Stimulated activated effector memory CD8-positive, alpha-beta T cell treated with anti-CD3 and anti-CD28 coated beads, Interleukin-12 subunit alpha, Interleukin-12 subunit beta, amount 100 ng/mL, for 72 hours (primary cell): ENCODE data around the gene NNT.
"Not testable (repeated sequence)": the region's sequence is repeated elsewhere in the genome, so short reads cannot be mapped to it uniquely, and the experiment has no call there.

Source experiments
- ATAC-seq: fragments of 150-1000 bp; cut with Tn5 transposase; 2 replicates; pipeline ENCODE4 v1.10.0; 2021
- DNase-seq, 2 donors: peaks; one replicate each; pipeline ENCODE4 v3.0.0; 2021 to 2022; ENCODE audit warnings: low spot score in 2 of 2
- H3K27ac Mint-ChIP-seq: one replicate; pipeline ENCODE4 v1.8.0; 2022; ENCODE audit warnings: mild to moderate bottlenecking, mixed read lengths
- H3K36me3 Mint-ChIP-seq: one replicate; pipeline ENCODE4 v1.8.0; 2022; ENCODE audit warnings: mild to moderate bottlenecking, mixed read lengths
- H3K4me1 Mint-ChIP-seq: one replicate; pipeline ENCODE4 v1.8.0; 2022; ENCODE audit warnings: mixed read lengths
- H3K4me3 Mint-ChIP-seq: one replicate; pipeline ENCODE4 v1.8.0; 2022; ENCODE audit warnings: mild to moderate bottlenecking, mixed read lengths
- H3K9me3 Mint-ChIP-seq: one replicate; pipeline ENCODE4 v1.8.0; 2022; ENCODE audit warnings: mixed read lengths

NNT gene

DNA sequence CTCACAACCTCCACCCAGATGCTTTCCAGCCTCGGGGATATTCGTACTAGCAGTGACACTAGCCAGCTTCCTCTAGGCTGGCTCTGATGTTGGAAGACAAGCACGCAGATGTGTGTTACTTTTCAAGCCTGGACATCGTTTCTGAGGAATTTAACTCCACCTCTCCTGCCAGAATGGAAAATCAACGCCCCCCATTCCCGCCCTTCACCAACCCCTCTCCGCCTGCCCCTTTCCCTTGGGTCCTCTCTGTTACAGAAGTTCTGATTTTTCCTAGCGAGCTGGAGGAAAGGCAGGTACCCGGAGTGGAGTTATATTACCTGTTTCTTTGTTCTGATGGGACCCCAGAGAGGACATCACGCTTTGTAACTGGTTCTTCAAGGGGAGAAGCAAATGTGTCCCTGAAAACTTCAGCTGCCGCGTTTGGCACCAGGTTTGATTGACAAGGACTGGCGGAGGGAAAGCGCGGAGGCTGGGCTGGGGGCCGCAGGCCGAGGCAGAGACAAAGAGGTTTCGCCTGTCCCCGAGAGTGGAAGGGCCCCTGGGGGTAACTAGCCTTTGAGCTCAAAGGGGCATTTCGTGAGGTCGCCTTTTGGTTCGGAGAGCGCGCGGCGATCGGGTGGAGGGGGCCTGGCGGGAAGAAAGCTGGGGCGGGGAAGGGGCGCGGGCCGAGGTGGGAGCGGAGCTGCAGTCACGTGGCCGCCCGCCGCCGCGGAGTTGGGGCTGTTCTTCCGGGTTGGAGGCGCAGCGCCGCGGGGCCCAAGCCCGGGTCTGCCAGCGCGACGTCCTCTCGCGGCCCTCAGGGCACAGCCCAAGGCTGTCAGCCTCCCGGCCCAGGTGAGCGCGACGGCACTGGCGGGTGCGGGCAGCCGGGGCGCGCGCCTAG is at the start of gene NNT:
NNT (plus strand) TSS at position 720 of the 883 bp plus-strand sequence. CDS start 6,016 bp downstream, outside the sequence.
- peak within 1 kb of the TSS; percentile 98 for H3K27ac Mint-ChIP-seq
- DNase-seq (peak; percentile 62 to 88), ATAC-seq (peak; percentile 87)
- H3K4me1 Mint-ChIP-seq: peaks cover 32% of the 10 kb centered on the region
- peaks cover 14% of the 10 kb centered on the region for H3K36me3 Mint-ChIP-seq
- H3K4me3 Mint-ChIP-seq: peak within 1 kb of the TSS; percentile 88
- no peaks in the 10 kb centered on the region for H3K9me3 Mint-ChIP-seq

DNA sequence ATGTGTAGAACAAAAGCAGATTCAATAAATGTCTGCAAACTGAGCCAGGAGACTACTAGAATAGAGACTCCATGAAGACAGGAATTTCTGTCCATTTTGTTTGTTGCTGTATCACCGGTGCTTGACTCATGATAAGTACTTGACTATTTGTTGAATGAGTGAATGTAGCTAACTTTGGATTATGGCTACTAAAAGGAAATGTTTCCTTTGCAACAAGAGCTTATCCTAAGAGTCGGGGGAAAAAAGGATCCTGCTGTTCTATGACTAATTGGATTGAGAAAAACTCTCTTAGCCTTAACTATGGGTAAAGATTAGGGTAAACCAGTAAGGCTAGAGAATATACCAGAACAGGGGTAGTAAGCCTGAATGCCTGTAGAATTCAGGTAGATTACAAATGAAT is 49.6 kb upstream of the NNT start:
- no peaks in the 10 kb centered on the region for H3K9me3 Mint-ChIP-seq

DNA sequence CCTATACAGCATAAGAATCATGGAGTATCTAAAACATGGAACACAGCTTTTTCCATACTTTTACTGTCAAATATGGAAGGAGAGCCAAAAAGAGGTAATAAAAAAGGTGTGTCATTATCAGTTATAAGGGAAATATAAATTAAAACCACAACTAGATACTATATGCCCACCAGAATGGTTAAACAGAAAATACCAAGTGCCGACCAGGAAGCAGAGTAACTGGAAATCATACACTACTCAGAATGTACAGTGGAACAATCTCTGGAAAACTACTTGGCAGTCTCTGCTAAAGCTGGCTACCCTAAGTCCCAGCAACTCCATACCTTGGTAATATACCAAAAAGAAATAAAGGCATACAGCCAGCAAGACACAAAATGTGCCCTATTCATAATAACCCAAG is 48.5 kb upstream of the NNT start:
- DNase-seq: no peak

More for the DNA sequence above, 49.6 kb upstream of the NNT start:
- Mint-ChIP-seq H3K36me3 (peaks cover 8% of the 10 kb centered on the region), H3K4me1 (peaks cover 25% of the 10 kb centered on the region), H3K27ac (no peak overlapping the region), H3K4me3 (no peak overlapping the region)
- DNase-seq (no peak), ATAC-seq (no peak)

DNA sequence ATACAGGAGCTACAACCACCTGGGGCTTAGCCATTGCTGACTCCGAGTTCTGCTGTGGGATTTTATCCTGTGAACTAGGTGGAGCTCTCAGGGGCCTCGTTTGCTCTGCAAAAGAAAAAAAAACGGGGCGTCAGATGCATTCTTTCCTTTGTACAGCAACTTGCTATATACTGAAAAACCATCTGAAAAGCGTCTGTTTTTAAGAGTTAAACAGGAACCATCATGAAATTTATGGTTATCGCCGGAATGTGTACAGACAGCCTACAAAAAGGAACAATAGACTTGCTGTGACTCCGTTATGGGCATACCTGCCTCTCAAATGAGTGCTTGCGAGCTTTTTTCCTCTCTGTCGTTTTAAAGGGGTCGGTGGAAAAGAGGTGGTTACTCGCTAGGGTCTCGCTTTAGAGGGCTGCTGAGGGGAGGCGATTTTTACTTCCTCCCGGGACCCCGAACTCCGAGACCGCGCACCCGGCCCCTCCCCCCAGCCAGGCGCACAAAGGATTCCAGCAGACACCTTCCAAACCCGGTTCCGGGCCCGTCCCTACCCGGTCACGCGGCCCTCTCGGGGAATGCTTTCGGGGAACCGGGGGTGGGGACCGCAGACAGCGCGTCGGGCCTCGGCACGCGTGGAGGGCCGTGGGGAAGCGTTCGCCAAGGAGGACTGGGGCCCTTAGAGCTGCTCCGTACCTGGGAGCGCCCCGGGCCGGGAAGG is 46.9 kb upstream of the NNT start:
- DNase-seq: peak; percentile 36 to 80
- ATAC-seq: no peak
- peaks cover 6% of the 10 kb centered on the region for H3K36me3 Mint-ChIP-seq
- H3K9me3 Mint-ChIP-seq: no peaks in the 10 kb centered on the region
- no peak overlapping the region for H3K4me3 Mint-ChIP-seq
- H3K27ac Mint-ChIP-seq: peak overlapping the region; percentile 94
- peaks cover 14% of the 10 kb centered on the region for H3K4me1 Mint-ChIP-seq

More for the DNA sequence above, 48.5 kb upstream of the NNT start:
- ATAC-seq: no peak
- H3K4me3 Mint-ChIP-seq: no peak overlapping the region
- H3K27ac Mint-ChIP-seq: no peak overlapping the region
- no peaks in the 10 kb centered on the region for H3K9me3 Mint-ChIP-seq
- H3K36me3 Mint-ChIP-seq: peaks cover 6% of the 10 kb centered on the region
- peaks cover 21% of the 10 kb centered on the region for H3K4me1 Mint-ChIP-seq

DNA sequence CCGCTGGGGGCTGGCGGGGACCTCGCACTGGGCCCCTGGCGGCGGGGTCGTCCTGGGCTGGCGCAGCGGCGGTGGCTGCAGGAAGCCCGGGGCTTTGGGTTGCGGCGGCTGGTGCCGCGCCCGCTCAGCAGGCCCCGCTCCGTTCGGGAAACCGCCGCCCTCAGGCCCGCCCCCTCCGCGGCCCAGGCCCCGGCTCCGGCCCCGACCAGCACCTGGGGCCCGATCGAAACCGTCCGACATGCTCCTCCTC is 46.4 kb upstream of the NNT start:
- Mint-ChIP-seq H3K27ac (peak overlapping the region; percentile 94), H3K4me1 (peaks cover 12% of the 10 kb centered on the region)
- ATAC-seq, DNase-seq, H3K9me3 Mint-ChIP-seq, H3K4me3 Mint-ChIP-seq, H3K36me3 Mint-ChIP-seq: not testable (repeated sequence)

DNA sequence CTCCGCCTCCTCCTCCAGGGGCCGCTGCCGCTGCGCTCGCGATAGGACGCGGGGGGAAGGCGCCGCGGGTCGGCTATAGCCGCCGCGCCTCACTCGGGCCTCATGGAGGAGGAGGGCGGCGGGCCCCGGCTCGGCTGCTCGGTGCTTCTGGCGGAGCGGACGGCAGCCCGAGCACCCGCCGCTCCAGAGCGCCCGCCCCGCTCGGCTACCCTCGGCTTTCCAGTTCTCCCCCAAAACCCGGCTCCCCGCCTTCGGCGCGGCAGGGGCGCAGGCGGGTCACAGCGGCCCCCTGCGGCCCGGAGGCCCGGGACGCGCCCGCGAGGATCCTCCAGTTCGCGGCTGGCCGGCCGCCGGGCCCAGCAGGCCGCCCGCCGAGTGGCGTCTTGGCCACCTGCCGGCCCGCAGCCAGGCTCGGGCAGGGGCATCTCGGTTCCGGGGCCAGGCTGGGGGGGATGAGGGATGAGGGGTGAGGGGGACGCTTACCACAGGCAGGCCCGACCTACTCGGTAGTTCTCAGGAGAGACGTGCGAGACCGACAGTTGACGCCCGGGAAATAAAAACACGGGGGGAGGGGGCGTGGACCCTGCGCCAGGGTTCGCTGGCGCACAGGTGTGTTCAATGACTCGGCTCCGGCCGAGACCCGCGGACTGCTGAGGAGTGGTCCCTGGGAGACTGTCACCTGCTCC is 46.0 kb upstream of the NNT start, which contains the start of gene PAIP1:
PAIP1 (minus strand) TSS at position 221 of the 686 bp plus-strand sequence. CDS start 231 bp downstream, outside the sequence.
- Mint-ChIP-seq H3K4me1 (peaks cover 12% of the 10 kb centered on the region), H3K27ac (peak within 1 kb of the TSS; percentile 94), H3K36me3 (peaks cover 6% of the 10 kb centered on the region), H3K9me3 (no peaks in the 10 kb centered on the region), H3K4me3 (no peak within 1 kb of the TSS)
- ATAC-seq (peak; percentile 95), DNase-seq (peak; percentile 81 to 94)

DNA sequence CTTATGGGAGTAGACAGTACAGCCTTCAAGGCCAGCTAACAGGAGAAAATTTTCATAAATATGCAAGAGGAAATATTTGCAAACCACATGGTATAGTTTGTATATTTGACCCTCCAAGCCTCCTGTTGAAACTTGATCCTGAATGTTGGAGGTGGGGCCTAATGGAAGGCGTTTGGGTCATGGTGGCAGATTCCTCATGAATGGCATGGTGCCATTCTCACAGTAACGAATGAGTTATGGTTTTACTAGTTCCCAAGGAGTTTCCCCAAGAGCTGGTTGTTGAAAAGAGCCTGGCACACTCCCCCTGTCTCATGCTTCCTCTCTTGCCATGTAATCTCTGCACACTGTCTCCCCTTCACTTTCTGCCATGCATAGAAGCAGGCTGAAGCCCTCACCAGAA is 42.9 kb upstream of the NNT start:
- Mint-ChIP-seq H3K4me1 (peaks cover 8% of the 10 kb centered on the region), H3K9me3 (no peaks in the 10 kb centered on the region), H3K36me3 (peaks cover 6% of the 10 kb centered on the region), H3K27ac (no peak overlapping the region), H3K4me3 (no peak overlapping the region)
- no peak for DNase-seq
- ATAC-seq: no peak

DNA sequence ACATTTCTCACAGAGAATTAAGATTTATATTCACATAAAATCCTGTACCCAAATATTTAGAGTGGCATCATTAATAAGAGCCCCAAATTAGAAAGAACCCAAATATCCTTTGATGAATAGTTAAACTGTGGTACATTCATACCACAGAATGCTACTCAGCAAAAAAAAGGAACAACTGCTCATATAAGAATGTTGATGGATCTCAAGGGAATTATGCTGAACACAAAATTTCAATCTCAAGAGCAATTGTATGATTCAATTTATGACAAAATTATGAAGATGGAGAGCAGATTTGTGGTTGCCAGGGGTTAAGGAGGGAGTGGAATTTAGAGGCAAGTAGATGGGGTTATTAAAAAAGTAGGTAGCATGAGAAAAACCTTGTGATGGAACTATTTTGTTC is 41.6 kb upstream of the NNT start:
- Mint-ChIP-seq H3K36me3 (no peaks in the 10 kb centered on the region), H3K27ac (no peak overlapping the region), H3K9me3 (no peaks in the 10 kb centered on the region), H3K4me1 (peaks cover 6% of the 10 kb centered on the region), H3K4me3 (no peak overlapping the region)
- ATAC-seq (no peak), DNase-seq (no peak)

DNA sequence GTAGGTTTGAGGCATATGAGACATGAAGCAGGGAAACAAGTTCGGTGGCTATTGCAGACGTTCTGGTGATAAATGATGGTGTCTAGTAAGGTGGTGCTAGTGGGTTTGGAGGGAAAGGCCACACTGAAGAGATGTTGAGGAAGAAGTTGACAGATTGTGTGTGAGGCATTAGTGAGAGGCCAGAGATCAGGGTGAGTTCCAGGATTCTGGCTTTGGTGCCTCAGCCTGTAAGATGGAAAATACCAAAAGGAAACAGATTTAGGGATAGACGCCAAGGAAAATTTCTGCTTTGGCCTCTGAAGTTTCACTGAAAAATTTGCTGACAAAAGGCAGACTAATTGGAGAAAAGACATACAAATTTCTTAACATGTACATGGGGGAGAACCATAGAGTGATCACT is 39.7 kb upstream of the NNT start:
- no peak overlapping the region for H3K27ac Mint-ChIP-seq
- H3K36me3 Mint-ChIP-seq: no peaks in the 10 kb centered on the region

DNA sequence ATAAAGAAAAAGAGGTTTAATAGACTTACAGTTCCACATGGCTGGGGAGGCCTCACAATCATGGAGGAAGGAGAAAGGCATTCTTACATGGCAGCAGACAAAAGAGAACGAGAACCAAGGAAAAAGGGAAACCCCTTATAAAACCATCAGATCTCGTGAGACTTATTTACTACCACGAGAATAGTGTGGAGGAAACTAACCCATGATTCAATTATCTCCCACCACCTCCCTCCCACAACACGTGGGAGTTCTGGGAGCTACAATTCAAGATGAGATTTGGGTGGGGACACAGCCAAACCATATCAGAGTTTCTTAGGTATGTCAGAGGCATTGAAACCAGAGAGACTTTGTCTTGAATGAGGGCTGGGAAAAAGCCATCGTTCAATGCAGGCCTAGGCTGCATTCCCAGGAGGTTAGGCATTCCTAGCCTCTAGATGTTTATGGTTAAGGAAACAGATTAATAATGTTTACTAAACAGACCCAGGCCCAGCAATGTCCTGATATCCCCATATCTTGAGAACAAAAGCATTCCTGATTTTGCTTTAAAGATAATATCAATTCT is 38.6 kb upstream of the NNT start:
- H3K36me3 Mint-ChIP-seq: no peaks in the 10 kb centered on the region
- H3K4me1 Mint-ChIP-seq: no peaks in the 10 kb centered on the region
- DNase-seq (no peak), ATAC-seq (no peak)
- H3K4me3 Mint-ChIP-seq: no peak overlapping the region
- H3K9me3 Mint-ChIP-seq: no peaks in the 10 kb centered on the region
- H3K27ac Mint-ChIP-seq: no peak overlapping the region

More for the DNA sequence above, 39.7 kb upstream of the NNT start:
- H3K9me3 Mint-ChIP-seq: no peaks in the 10 kb centered on the region
- H3K4me1 Mint-ChIP-seq: no peaks in the 10 kb centered on the region
- ATAC-seq: no peak
- DNase-seq: no peak
- H3K4me3 Mint-ChIP-seq: no peak overlapping the region

DNA sequence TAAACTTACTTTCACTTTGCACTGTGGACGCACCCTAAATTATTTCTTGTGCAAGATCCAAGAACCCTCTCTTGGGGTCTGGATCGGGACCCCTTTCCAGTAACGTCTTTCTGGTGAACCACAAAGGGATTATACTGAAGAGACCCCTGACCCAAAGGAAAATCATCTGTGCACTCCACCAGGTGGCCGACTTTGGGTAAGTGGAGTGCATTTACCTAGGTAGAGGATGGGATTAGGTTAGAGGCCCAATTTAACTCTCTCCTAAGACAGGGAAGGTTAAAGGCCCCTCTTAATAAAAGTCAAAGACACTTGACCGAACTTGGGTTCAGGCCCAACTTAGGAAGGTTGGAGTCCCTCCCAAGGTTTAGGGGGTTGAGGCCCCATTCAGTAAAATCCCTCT is 37.9 kb upstream of the NNT start:
- Mint-ChIP-seq H3K27ac (no peak overlapping the region), H3K4me3 (no peak overlapping the region), H3K4me1 (no peaks in the 10 kb centered on the region), H3K36me3 (no peaks in the 10 kb centered on the region), H3K9me3 (no peaks in the 10 kb centered on the region)
- DNase-seq: no peak
- ATAC-seq: no peak

DNA sequence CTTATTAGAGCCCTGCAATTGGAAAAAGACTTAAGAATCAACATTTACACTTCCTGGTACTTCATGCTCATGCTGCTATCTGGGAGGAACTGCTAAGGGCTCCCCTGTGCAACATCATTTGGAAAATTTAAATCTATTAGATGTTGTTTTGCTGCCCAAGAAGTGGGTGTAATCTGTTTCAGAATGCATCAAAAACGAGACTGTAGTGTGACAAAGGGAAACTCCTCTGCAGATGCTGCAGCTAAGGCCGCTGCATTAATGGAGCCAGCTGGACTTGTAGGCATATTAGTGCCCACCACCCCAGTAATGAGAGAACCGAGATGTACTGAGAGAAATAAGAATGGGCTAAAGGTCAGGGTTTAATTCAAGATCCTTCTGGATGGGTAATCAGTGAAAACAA is 35.0 kb upstream of the NNT start:
- peak; percentile 43 for ATAC-seq
- Mint-ChIP-seq H3K4me3 (no peak overlapping the region), H3K4me1 (no peaks in the 10 kb centered on the region), H3K9me3 (no peaks in the 10 kb centered on the region), H3K27ac (no peak overlapping the region), H3K36me3 (no peaks in the 10 kb centered on the region)
- DNase-seq: no peak

DNA sequence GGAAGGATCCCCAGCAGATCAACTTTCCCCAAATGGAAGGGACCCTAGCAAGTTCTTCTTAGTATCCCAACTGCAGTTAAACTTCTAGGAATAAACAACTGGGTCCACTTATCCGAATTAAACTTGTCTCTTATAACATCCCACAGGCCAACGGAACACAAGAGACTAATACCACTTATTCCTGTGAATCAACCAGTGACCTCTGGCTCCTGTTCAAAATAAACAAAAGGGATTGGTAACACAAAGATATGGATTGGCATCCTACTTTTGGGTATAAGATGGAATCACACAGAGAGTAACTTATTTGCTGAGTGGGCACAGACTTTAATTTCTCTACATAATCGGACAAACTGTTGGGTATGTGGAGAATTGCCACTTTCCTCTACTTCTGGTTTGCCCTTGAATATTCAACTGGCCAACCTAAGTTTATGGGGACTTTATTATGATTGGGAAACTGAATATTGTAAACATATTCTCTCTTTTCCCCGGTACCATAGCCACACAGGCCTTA is 33.7 kb upstream of the NNT start:
- no peak overlapping the region for H3K4me3 Mint-ChIP-seq
- H3K4me1 Mint-ChIP-seq: no peaks in the 10 kb centered on the region
- no peaks in the 10 kb centered on the region for H3K36me3 Mint-ChIP-seq
- DNase-seq (no peak), ATAC-seq (no peak)
- no peak overlapping the region for H3K27ac Mint-ChIP-seq
- H3K9me3 Mint-ChIP-seq: no peaks in the 10 kb centered on the region

DNA sequence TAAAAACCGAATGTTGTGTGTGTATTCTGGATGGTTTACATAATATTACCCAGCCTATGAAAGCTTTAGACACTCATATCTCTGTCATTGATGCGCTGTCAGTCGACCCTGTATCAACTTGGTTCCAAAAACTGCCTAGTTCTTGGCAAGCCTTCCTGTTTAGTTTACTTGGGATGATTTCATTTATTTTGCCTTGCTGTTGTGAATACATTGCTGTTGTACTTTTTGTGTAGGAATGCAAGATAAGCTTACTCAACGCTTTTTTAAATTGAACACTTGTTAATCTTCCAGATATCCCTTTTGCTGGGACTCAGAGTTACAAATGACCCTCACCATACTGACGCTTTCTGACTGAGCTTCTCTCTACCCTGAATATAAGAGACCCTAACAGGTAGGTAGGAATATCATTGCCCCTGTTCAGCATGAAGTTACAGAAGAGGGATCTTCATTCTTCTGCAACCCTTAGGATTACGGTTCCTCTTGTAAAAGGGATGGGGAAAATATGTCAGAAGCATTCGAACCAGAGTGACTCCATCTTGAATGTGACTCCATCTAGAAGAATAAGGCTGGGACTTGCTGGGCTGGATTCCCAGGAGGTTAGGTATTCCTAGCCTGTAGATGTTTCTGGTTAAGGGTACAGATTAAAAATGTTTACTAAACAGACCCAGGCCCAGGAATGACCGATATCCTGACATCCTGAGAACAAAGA is 32.4 kb upstream of the NNT start:
- ATAC-seq (no peak), DNase-seq (no peak)
- no peaks in the 10 kb centered on the region for H3K9me3 Mint-ChIP-seq
- H3K4me3 Mint-ChIP-seq: no peak overlapping the region
- H3K36me3 Mint-ChIP-seq: no peaks in the 10 kb centered on the region
- no peaks in the 10 kb centered on the region for H3K4me1 Mint-ChIP-seq
- no peak overlapping the region for H3K27ac Mint-ChIP-seq

DNA sequence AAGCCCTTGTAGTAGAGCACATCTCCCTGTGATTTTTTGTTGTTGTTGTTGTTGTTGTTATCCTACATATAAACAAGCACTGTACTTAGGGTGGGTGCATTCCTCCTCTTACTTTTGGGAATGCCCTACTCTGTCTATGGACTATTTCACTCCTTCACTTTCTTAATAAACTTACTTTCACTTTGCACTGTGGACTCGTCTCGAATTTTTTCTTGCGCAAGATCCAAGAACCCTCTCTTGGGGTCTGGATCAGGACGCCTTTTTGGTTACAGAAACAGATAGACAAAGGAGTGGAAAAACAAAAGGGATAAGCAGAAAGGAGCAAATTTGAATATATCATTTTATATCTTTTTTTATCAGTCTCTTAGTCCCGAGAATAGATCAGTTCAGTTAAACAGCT is 31.7 kb upstream of the NNT start:
- Mint-ChIP-seq H3K4me3 (no peak overlapping the region), H3K27ac (no peak overlapping the region), H3K36me3 (no peaks in the 10 kb centered on the region), H3K9me3 (no peaks in the 10 kb centered on the region), H3K4me1 (no peaks in the 10 kb centered on the region)
- ATAC-seq: no peak
- DNase-seq: no peak
